Nephron progenitor cell (in vitro differentiated cells): ENCODE results near the gene CNIH2.

Experiments
- DNase-seq: peaks from one replicate; pipeline ENCODE4 v3.0.0; 2021
- H3K27ac Mint-ChIP-seq: 2 replicates; pipeline ENCODE4 v1.8.0; 2021; ENCODE audit warnings: mild to moderate bottlenecking, moderate library complexity, mixed read lengths
- H3K27me3 Mint-ChIP-seq: 2 replicates; pipeline ENCODE4 v1.8.0; 2021; ENCODE audit warnings: mild to moderate bottlenecking, low read depth, mixed read lengths; ENCODE audit not compliant: poor library complexity
- H3K36me3 Mint-ChIP-seq: 2 replicates; pipeline ENCODE4 v1.8.0; 2021; ENCODE audit warnings: low read depth, mixed read lengths
- H3K4me1 Mint-ChIP-seq: 2 replicates; pipeline ENCODE4 v1.8.0; 2021; ENCODE audit warnings: mixed read lengths
- H3K4me3 Mint-ChIP-seq: 2 replicates; pipeline ENCODE4 v1.8.0; 2021; ENCODE audit warnings: mild to moderate bottlenecking, moderate library complexity, mixed read lengths
- H3K9me3 Mint-ChIP-seq: 2 replicates; pipeline ENCODE4 v1.8.0; 2021; ENCODE audit warnings: mild to moderate bottlenecking, moderate library complexity, mixed read lengths
- TF ChIP-seq, protein P1 (sequence below): fragments of 200-600 bp; sonication (generic); IDR thresholded peaks from 2 replicates; pipeline ENCODE4 v1.5.0; 2021; ENCODE audit warnings: antibody characterized with exemption

Gene CNIH2

GRCh38 chr11:66285250-66285947 is 7.4 kb downstream of the CNIH2 start:
- Mint-ChIP-seq H3K4me3 (no peak overlapping the region), H3K27me3 (peaks cover 22% of the 10 kb centered on the region), H3K36me3 (no peaks in the 10 kb centered on the region), H3K9me3 (no peaks in the 10 kb centered on the region), H3K4me1 (peaks cover 53% of the 10 kb centered on the region), H3K27ac (no peak overlapping the region)
- TF ChIP-seq, protein P1, sequence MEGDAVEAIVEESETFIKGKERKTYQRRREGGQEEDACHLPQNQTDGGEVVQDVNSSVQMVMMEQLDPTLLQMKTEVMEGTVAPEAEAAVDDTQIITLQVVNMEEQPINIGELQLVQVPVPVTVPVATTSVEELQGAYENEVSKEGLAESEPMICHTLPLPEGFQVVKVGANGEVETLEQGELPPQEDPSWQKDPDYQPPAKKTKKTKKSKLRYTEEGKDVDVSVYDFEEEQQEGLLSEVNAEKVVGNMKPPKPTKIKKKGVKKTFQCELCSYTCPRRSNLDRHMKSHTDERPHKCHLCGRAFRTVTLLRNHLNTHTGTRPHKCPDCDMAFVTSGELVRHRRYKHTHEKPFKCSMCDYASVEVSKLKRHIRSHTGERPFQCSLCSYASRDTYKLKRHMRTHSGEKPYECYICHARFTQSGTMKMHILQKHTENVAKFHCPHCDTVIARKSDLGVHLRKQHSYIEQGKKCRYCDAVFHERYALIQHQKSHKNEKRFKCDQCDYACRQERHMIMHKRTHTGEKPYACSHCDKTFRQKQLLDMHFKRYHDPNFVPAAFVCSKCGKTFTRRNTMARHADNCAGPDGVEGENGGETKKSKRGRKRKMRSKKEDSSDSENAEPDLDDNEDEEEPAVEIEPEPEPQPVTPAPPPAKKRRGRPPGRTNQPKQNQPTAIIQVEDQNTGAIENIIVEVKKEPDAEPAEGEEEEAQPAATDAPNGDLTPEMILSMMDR = no peak
- DNase-seq = no peak

DNA sequence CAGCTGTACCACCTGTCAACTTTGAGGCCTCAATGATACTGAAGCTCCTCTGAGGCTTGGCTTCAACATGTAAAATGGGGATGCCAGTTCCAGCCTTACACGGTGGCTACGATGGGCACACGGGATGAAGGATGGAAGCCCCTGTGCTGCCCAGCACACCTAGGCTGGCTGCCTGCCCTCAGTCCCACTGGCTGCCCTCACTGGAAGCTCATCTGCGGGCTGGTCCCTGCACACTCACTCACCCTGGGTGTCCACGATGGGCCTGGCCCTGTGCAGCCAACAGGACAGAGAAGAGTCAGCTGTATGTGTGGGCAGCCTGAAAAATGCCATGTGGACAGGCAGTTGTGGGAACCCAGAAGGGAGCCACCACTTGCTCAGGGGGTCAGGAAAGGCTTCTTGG is 8.7 kb downstream of the CNIH2 start:
- no peaks in the 10 kb centered on the region for H3K9me3 Mint-ChIP-seq
- no peak overlapping the region for H3K27ac Mint-ChIP-seq
- peaks cover 30% of the 10 kb centered on the region for H3K27me3 Mint-ChIP-seq
- no peaks in the 10 kb centered on the region for H3K36me3 Mint-ChIP-seq
- DNase-seq = no peak
- TF ChIP-seq, protein P1 = no peak
- peak overlapping the region; percentile 44 for H3K4me3 Mint-ChIP-seq
- peaks cover 50% of the 10 kb centered on the region for H3K4me1 Mint-ChIP-seq

DNA sequence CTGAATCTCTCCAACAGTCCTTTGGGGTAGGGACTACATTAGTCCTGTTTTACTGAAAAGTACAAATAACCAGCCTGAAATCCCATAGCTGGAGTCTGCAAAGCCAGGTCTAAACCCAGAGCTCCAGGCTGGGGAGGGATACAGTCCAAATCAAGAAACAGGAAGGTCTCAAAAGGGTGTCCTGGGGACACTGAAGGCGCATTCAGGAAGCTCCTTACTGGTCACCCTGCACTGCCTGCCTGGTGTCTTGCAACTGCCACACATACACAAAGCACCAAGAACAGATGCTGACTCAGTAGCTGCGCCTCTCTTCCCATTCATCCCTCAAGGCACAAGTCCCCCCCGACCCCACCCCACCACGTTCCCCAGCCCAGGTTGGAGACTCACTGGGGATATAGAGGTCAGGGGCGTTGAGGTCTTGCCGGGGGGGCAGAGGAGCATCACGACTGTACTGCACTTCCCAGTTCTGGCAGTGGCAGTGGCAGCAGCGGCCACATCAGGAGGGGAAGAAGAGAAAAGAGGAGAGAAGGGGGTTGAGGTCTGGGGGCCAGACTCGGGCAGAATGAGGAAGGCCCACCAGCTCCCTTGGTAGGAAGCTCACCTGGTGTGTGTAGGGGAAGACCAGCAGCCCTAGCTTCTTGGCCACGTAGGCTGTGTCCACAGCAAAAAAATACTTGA is 9.4 kb downstream of the CNIH2 start:
- no peak for DNase-seq
- no peaks in the 10 kb centered on the region for H3K9me3 Mint-ChIP-seq
- H3K4me3 Mint-ChIP-seq = peak overlapping the region; percentile 94
- H3K27ac Mint-ChIP-seq = peak overlapping the region; percentile 66
- TF ChIP-seq, protein P1 = no peak
- peaks cover 44% of the 10 kb centered on the region for H3K4me1 Mint-ChIP-seq
- peaks cover 31% of the 10 kb centered on the region for H3K27me3 Mint-ChIP-seq
- H3K36me3 Mint-ChIP-seq = no peaks in the 10 kb centered on the region

GRCh38 chr11:66287889-66288670 is 10.1 kb downstream of the CNIH2 start:
- DNase-seq = no peak
- TF ChIP-seq, protein P1 = no peak
- peak overlapping the region; percentile 98 for H3K27ac Mint-ChIP-seq
- H3K9me3 Mint-ChIP-seq = no peaks in the 10 kb centered on the region
- H3K27me3 Mint-ChIP-seq = peaks cover 38% of the 10 kb centered on the region
- H3K36me3 Mint-ChIP-seq = no peaks in the 10 kb centered on the region
- peaks cover 45% of the 10 kb centered on the region for H3K4me1 Mint-ChIP-seq
- peak overlapping the region; percentile 94 for H3K4me3 Mint-ChIP-seq

DNA sequence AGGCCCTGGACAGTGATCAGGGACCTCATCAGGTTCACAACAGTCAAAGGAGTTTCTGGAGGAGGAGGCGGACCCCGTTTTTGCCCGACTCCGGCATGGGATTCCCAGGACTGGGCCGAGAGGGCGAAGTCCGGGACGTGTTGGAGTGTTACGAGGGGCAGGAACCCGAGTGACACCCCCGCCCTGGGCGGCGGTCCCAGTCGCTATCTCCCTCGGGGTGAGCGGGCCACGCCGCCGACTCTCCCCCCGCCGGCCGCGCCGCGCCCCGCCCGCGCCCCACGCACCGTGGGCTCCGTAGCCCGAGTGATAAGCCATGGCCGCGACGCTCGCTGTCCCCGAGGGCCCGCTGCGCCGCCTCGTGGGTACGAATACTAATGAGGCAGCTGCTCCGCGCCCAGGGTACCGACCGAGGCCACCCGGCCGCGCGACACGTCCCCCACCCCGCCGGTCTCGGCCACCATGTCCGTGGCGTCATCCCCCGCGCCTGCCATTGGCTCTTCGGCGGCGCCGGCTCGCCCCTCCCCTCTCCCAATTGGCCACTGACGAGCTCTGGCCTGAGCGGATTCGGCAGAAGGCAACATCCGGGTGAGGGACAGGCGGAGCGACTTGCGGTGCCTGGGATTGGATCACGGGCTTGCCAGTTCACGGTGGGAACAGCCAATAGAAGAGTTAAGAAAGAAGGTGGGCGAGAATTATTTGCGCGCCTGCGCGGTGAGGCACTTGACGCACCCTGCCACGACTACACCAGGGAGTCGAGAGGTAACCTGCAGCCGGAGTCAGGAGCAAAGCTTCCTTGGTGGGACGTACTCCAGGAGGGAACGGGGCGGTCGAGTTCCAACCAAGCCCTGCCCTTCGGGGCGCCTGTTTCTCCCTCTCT is 10.9 kb downstream of the CNIH2 start, which contains the start of gene YIF1A:
Gene YIF1A (minus strand): TSS at position 473 of the 877 bp plus-strand sequence. CDS start 158 bp downstream, at position 315.
- no peaks in the 10 kb centered on the region for H3K36me3 Mint-ChIP-seq
- peak within 1 kb of the TSS; percentile 99 for H3K27ac Mint-ChIP-seq
- peak; percentile 97 for DNase-seq
- H3K9me3 Mint-ChIP-seq = no peaks in the 10 kb centered on the region
- H3K4me3 Mint-ChIP-seq = peak within 1 kb of the TSS; percentile 94
- TF ChIP-seq, protein P1 = no peak
- H3K27me3 Mint-ChIP-seq = peaks cover 47% of the 10 kb centered on the region
- peaks cover 43% of the 10 kb centered on the region for H3K4me1 Mint-ChIP-seq
